A549 (cell line): Measurements from ENCODE around the gene KAT2A. TPM values are rescaled to one million over a fixed set of nuclear protein-coding genes. Genes with fewer than 3 reads are reported as not detected.

ENCODE experiments used
- ATAC-seq, 2 experiments: fragments of 200-7000 bp in 1 of 2; fragments of >200 bp in 1 of 2; cut with Nextera tagmentation in 1 of 2; cut with Tn5 transposase in 1 of 2; 3 replicates each; pipeline versions ENCODE4 v1.8.0 to v1.9.1; 2018 to 2020; ENCODE audit warnings: mild to moderate bottlenecking in 1 of 2, moderate library complexity in 1 of 2
- CTCF ChIA-PET: fragments of 300-600 bp; sonication (Branson Sonifier 250); formaldehyde crosslinking; extraction: SDS; loops from one replicate; lab custom pipeline; 2021; ENCODE audit warnings: antibody characterized with exemption, inconsistent platforms; lab: Yijun Ruan, JAX
- POLR2A ChIA-PET: fragments of 350-600 bp; formaldehyde crosslinking; extraction: SDS; loops from one replicate; lab custom pipeline; 2021; ENCODE audit warnings: antibody characterized with exemption, inconsistent platforms; lab: Yijun Ruan, JAX
- DNase-seq, 2 experiments: peaks; one replicate each; pipeline versions ENCODE4 v3.0.0 to v3.0.0-alpha.2; 2011 to 2016; ENCODE audit warnings: low read depth in 1 of 2, low spot score in 1 of 2
- FAIRE-seq: peaks from 2 replicates; lab custom pipeline; 2011; peaks lifted over from hg19 to GRCh38; lab: Jason Lieb, UNC
- H3K27ac ChIP-seq, 2 experiments: fragments of >200 bp; sonication (Bioruptor Twin); formaldehyde crosslinking; 3 replicates each; pipeline ENCODE4 v1.5.1; 2016 to 2017
- H3K4me1 ChIP-seq: fragments of >200 bp; sonication (Bioruptor Twin); formaldehyde crosslinking; 3 replicates; pipeline ENCODE4 v1.6.1; 2016
- H3K4me2 ChIP-seq: fragments of >200 bp; sonication (Bioruptor Twin); formaldehyde crosslinking; 3 replicates; pipeline ENCODE4 v1.6.1; 2016
- H3K4me3 ChIP-seq: fragments of >200 bp; sonication (Bioruptor Twin); formaldehyde crosslinking; 3 replicates; pipeline ENCODE4 v1.5.1; 2016
- H3K9me3 ChIP-seq: fragments of >200 bp; sonication (Bioruptor Twin); formaldehyde crosslinking; 3 replicates; pipeline ENCODE4 v1.6.1; 2016
- ATOH8 ChIP-seq: fragments of 250-450 bp; sonication (Bioruptor Pico); IDR thresholded peaks from 2 replicates; pipeline ENCODE4 v1.5.0; 2020; ENCODE audit warnings: low read depth, mild to moderate bottlenecking, moderate library complexity
- EHMT2 ChIP-seq: fragments of 200-600 bp; sonication (generic); IDR thresholded peaks from 2 replicates; pipeline ENCODE4 v1.6.1; 2016; ENCODE audit warnings: antibody characterized with exemption, low read depth, mild to moderate bottlenecking, moderate library complexity
- EP300 ChIP-seq, 2 experiments: fragments of >200 bp; sonication (Bioruptor Twin); formaldehyde crosslinking; IDR thresholded peaks; 2 replicates in 1 of 2; 3 replicates in 1 of 2; pipeline ENCODE4 v1.6.1; 2016 to 2017
- ESRRA ChIP-seq: fragments of 150-350 bp; IDR thresholded peaks from 2 replicates; pipeline ENCODE4 v1.6.1; 2014; ENCODE audit warnings: mild to moderate bottlenecking, low read length, borderline replicate concordance
- GATA3 ChIP-seq: IDR thresholded peaks from 2 replicates; pipeline ENCODE4 v1.6.1; 2012; ENCODE audit warnings: borderline replicate concordance
- HOXB13 ChIP-seq: fragments of 250-450 bp; sonication (Bioruptor Pico); IDR thresholded peaks from 2 replicates; pipeline ENCODE4 v1.5.0; 2020; ENCODE audit warnings: low read depth, mild to moderate bottlenecking, moderate library complexity
- JUN ChIP-seq, 2 experiments: fragments of >200 bp; sonication (Bioruptor Twin); formaldehyde crosslinking; IDR thresholded peaks; 2 replicates in 1 of 2; 3 replicates in 1 of 2; pipeline ENCODE4 v1.6.1; 2016 to 2017
- KDM1A ChIP-seq: fragments of 200-600 bp; sonication (generic); IDR thresholded peaks from 2 replicates; pipeline ENCODE4 v1.6.1; 2016; ENCODE audit warnings: low read depth, mild to moderate bottlenecking
- KDM5A ChIP-seq: fragments of 200-600 bp; sonication (generic); IDR thresholded peaks from 2 replicates; pipeline ENCODE4 v1.6.1; 2016; ENCODE audit warnings: antibody characterized with exemption, mild to moderate bottlenecking
- PBX3 ChIP-seq: IDR thresholded peaks from 2 replicates; pipeline ENCODE4 v1.6.1; 2012
- PHF8 ChIP-seq: fragments of 200-600 bp; sonication (generic); IDR thresholded peaks from 2 replicates; pipeline ENCODE4 v1.6.1; 2016; ENCODE audit warnings: low read depth, mild to moderate bottlenecking, antibody characterized with exemption, moderate library complexity, borderline replicate concordance
- POLR2A ChIP-seq: IDR thresholded peaks from 2 replicates; pipeline ENCODE4 v1.6.1; 2012; ENCODE audit warnings: mild to moderate bottlenecking, low read length
- POLR2AphosphoS2 ChIP-seq: conservative IDR thresholded peaks from 2 replicates; pipeline ENCODE4 v1.6.1; 2012; ENCODE audit warnings: low read length, improper control_type of control experiment, inconsistent platforms
- RARB ChIP-seq: fragments of 250-450 bp; sonication (Bioruptor Pico); IDR thresholded peaks from 2 replicates; pipeline ENCODE4 v1.8.0; 2021; ENCODE audit warnings: mild to moderate bottlenecking, moderate library complexity
- RFX5 ChIP-seq: fragments of 450-650 bp; IDR thresholded peaks from 2 replicates; pipeline ENCODE4 v1.7.1; 2014; ENCODE audit warnings: antibody characterized with exemption, mild to moderate bottlenecking, moderate library complexity
- RNF2 ChIP-seq: fragments of 200-600 bp; sonication (generic); IDR thresholded peaks from 2 replicates; pipeline ENCODE4 v1.6.1; 2016; ENCODE audit warnings: low read depth, mild to moderate bottlenecking, antibody characterized with exemption, moderate library complexity, borderline replicate concordance
- SMC3 ChIP-seq: fragments of >200 bp; sonication (Bioruptor Twin); formaldehyde crosslinking; IDR thresholded peaks from 3 replicates; pipeline ENCODE4 v1.6.1; 2018; ENCODE audit warnings: inconsistent platforms
- SREBF2 ChIP-seq: fragments of 450-650 bp; IDR thresholded peaks from 2 replicates; pipeline ENCODE4 v1.6.1; 2014; ENCODE audit warnings: mild to moderate bottlenecking, moderate library complexity
- ZSCAN20 ChIP-seq: fragments of 250-450 bp; sonication (Bioruptor Pico); IDR thresholded peaks from 2 replicates; pipeline ENCODE4 v1.8.0; 2022; ENCODE audit warnings: mild to moderate bottlenecking, moderate library complexity
- WGBS: methylation state at CpG from one replicate; pipeline ENCODE4 v1.1.6; 2017; ENCODE audit errors: missing lambda C conversion rate; 5-methylcytosine and 5-hydroxymethylcytosine counted together
- polyA plus RNA-seq, 4 experiments: library from polyadenylated mRNA; depleted of rRNA in 3 of 4; stranded (reverse); fragments of >200 nt; fragmentation: RNase III in 1 of 4; extraction: RNeasy Plus Mini Kit Qiagen cat#74134 plus additional on column Dnase treatment in 1 of 4; gene quantifications; 2 replicates in 3 of 4; 3 replicates in 1 of 4; pipeline ENCODE4 v1.2.3, GENCODE V29; 2011 to 2017
- TF ChIP-seq, protein P1 (sequence below): fragments of >200 bp; sonication (Bioruptor Twin); formaldehyde crosslinking; IDR thresholded peaks from 3 replicates; pipeline ENCODE4 v1.6.1; 2016
- TF ChIP-seq, protein P2 (sequence below): fragments of 250-450 bp; sonication (Bioruptor Pico); IDR thresholded peaks from 2 replicates; pipeline ENCODE4 v1.5.0; 2021; ENCODE audit warnings: mild to moderate bottlenecking, moderate library complexity, borderline replicate concordance

The KAT2A gene
- polyA plus RNA-seq, 2 of the 4 experiments (the other 2 are of a cell fraction): 42.2 to 68.1 TPM

GRCh38 chr17:42077755-42078154 is 43.4 kb downstream of the KAT2A start:
- DNase-seq (no peak), FAIRE-seq (no peak), ATAC-seq (no peak)
- no peak for TF ChIP-seq SMC3
- TF ChIP-seq JUN (IDR thresholded peaks at IDR 0.05): no peak
- TF ChIP-seq KDM1A: no peak
- no peak for TF ChIP-seq EP300 (IDR thresholded peaks at IDR 0.05)
- TF ChIP-seq ATOH8: no peak
- no peak for TF ChIP-seq RARB
- ChIA-PET POLR2A (no interaction called here), CTCF (interaction anchor here (0.7 to 8.1 kb wide), 4 partner anchors 11 to 340 kb away, joined by 3 to 85 read pairs (median 4); partner anchors contain the start of gene ZNF385C)
- Histone ChIP-seq H3K4me1 (peaks cover 9% of the 10 kb centered on the region; the same call in 1 of the 3 replicates), H3K27ac (no peak overlapping the region), H3K4me2 (no peak overlapping the region), H3K9me3 (no peaks in the 10 kb centered on the region), H3K4me3 (no peak overlapping the region)
- WGBS: 93% methylated on average over 5 of the region's 5 CpGs

DNA sequence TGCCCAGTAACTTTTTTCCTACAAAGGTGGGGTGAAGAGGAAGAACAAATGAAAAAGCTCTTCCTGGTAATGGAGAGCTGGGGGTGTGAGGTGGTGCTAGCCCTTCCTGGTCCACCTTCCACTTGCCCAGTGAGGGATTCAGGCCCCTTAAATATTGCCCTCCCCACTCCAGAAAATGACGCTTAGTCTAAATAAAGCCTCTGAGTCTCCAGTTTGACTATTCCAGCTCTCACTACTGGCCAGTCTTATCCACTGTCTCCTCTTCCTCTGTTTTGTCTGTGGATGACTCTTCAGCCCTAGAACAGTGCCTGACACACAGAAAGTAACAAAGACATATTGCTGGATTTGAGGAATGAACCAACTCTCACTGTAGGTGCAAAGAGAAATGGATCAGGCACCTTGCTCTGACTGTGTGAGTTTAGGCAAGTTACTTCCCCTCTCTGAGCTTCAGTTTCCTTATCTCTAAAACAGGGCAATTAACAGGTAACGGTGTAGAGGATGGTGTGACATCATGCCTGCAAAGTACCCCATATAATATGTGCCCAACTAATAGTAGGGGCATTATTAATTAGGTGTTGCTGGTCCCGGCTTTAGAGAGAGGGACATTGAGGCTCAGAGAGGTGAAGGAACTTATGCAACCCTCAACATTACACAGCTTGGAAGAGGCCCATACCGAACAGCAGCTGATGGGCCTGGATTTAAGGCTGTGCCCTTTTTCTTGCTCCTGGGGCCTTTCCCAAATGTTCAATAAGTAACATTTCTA is 44.2 kb downstream of the KAT2A start:
- TF ChIP-seq ZSCAN20 (no peak), SREBF2 (no peak), ESRRA (no peak), PBX3 (no peak), RNF2 (no peak), PHF8 (no peak), POLR2AphosphoS2 (no peak), HOXB13 (no peak), POLR2A (no peak), KDM5A (no peak), RARB (no peak), EHMT2 (no peak), GATA3 (no peak), ATOH8 (no peak), RFX5 (no peak)
- TF ChIP-seq, protein P1, sequence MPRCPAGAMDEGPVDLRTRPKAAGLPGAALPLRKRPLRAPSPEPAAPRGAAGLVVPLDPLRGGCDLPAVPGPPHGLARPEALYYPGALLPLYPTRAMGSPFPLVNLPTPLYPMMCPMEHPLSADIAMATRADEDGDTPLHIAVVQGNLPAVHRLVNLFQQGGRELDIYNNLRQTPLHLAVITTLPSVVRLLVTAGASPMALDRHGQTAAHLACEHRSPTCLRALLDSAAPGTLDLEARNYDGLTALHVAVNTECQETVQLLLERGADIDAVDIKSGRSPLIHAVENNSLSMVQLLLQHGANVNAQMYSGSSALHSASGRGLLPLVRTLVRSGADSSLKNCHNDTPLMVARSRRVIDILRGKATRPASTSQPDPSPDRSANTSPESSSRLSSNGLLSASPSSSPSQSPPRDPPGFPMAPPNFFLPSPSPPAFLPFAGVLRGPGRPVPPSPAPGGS: no peak
- TF ChIP-seq, protein P2, sequence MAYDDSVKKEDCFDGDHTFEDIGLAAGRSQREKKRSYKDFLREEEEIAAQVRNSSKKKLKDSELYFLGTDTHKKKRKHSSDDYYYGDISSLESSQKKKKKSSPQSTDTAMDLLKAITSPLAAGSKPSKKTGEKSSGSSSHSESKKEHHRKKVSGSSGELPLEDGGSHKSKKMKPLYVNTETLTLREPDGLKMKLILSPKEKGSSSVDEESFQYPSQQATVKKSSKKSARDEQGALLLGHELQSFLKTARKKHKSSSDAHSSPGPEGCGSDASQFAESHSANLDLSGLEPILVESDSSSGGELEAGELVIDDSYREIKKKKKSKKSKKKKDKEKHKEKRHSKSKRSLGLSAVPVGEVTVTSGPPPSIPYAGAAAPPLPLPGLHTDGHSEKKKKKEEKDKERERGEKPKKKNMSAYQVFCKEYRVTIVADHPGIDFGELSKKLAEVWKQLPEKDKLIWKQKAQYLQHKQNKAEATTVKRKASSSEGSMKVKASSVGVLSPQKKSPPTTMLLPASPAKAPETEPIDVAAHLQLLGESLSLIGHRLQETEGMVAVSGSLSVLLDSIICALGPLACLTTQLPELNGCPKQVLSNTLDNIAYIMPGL (CRISPR knock-in tag): no peak
- Histone ChIP-seq H3K9me3 (no peaks in the 10 kb centered on the region), H3K4me2 (no peak overlapping the region), H3K4me3 (no peak overlapping the region), H3K27ac (no peak overlapping the region), H3K4me1 (peaks cover 4% of the 10 kb centered on the region; the same call in 2 of the 3 replicates)
- CTCF ChIA-PET: interaction anchor here (1.0 to 8.1 kb wide), 5 partner anchors 10 to 114 kb away, joined by 3 to 85 read pairs (median 3); partner anchors contain the start of gene ZNF385C
- ATAC-seq (no peak), DNase-seq (no peak), FAIRE-seq (peak; percentile 84)
- POLR2A ChIA-PET: no interaction called here
- WGBS: 86% methylated on average over 4 of the region's 4 CpGs
